Activated CD4-positive, CD25-positive, alpha-beta regulatory T cell treated with anti-CD3 and anti-CD28 coated beads, Interleukin-2, amount 50 U/mL, for 24 hours (primary cell): ENCODE data around the gene HECTD4.
"Not testable (repeated sequence)": the region's sequence is repeated elsewhere in the genome, so short reads cannot be mapped to it uniquely, and the experiment has no call there.

ENCODE experiments used
- ATAC-seq, 2 donors: fragments of 150-1000 bp; cut with Tn5 transposase; one replicate each; pipeline ENCODE4 v1.10.0; 2021; ENCODE audit warnings: mild to moderate bottlenecking in 1 of 2, moderate library complexity in 1 of 2

Gene HECTD4

DNA sequence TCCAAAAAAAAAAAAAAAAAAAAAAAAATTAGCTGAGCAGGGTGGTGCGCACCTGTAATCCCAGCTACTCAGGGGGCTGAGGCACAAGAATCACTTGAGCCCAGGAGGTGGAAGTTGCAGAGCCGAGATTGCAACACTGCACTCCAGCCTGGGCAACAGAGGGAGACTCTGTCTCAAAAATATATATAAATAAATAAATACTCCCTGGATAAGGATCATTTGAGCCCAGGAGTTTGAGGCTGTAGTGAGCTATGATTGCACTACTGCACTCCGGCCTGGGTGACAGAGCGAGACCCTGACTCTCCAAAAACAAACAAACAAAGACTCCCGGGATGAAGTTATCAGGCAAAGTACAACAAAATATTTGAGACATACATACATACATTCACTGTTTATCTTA, 270.3 kb downstream of the HECTD4 start:
- no peak for ATAC-seq

DNA sequence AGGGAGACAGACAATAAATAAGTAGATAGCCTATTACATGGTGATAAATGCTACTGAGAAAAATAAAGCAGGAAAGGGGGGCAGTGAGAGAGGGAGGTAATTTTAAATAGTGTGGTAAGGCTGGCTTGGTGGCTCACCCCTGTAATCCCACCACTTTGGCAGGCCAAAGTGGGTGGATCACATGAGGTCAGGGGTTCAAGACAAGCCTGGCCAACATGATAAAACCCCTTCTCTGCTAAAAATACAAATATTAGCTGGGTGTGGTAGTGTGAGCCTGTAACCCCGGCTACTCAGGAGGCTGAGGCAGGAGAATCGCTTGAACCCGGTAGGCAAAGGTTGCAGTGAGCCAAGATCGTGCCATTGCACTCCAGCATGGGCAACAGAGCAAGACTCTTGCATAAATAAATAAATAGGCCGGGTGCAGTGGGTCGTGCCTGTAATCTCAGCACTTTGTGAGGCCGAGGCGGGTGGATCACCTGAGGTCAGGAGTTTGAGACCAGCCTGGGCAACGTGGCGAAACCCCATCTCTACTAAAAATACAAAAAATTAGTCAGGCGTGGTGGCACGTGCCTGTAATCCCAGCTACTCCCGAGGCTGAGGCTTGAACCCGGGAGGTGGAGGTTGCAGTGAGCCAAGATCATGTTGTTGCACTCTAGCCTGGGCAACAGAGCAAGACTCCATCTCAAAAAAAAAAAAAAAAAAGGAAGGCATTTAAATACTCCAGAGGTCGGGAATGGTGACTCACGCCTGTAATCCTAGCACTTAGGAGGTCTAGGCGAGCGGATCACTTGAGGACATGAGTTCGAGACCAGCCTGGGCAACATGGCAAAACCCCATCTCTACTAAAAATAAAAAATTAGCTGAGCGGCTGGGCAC, 271.2 kb downstream of the HECTD4 start:
- ATAC-seq = not testable (repeated sequence)
